Measurements from ENCODE around the gene PPP6R2. TPM values are rescaled to one million over a fixed set of nuclear protein-coding genes. Genes with fewer than 3 reads are reported as not detected.

The PPP6R2 gene
- total RNA-seq, 5 donors from 2014 or later (not counting 1 experiment from before 2014, with no cell fraction given): 71.2 to 105 (median 96.8) TPM

- Mint-ChIP-seq H3K4me1 (peaks cover 15 to 20% (median 16%) of the 10 kb centered on the region in 3 donors), H3K4me3 (no peak overlapping the region), H3K9me3 (no peaks in the 10 kb centered on the region), H3K27ac (no peak overlapping the region), H3K36me3 (no peaks in the 10 kb centered on the region), H3K27me3 (no peaks in the 10 kb centered on the region)
- Histone ChIP-seq H3K4me3 (ENCODE audit: control insufficient read depth in 1 of 2, extremely low read depth in 1 of 2, low read length in 1 of 2) (no peak overlapping the region), H3K27me3 (replicated peaks in 1 of 2; ENCODE audit: control insufficient read depth in 2 of 2, extremely low read depth in 1 of 2, insufficient read depth in 2 of 2, low read length in 1 of 2) (no peaks in the 10 kb centered on the region), H3K4me1 (ENCODE audit: control insufficient read depth in 1 of 2, extremely low read depth in 1 of 2, insufficient read depth in 2 of 2, low read length in 2 of 2) (peaks cover 12 to 29% of the 10 kb centered on the region in 2 experiments), H3K36me3 (ENCODE audit: control insufficient read depth in 2 of 2, extremely low read depth in 1 of 2, insufficient read depth in 1 of 2, low read length in 1 of 2) (no peaks in the 10 kb centered on the region), H3K9me3 (no peaks in the 10 kb centered on the region), H3K27ac (ENCODE audit: low read length) (no peak overlapping the region)
- no peak for DNase-seq
- 94% methylated on average over 26 of the region's 45 CpGs for WGBS (ENCODE audit: insufficient coverage)
- ChIA-PET CTCF (no interaction called here), POLR2A (no interaction called here)
- no peak for ATAC-seq (replicated peaks in 1 of 4)
Measured at GRCh38 chr22:50316114-50317065, 26.7 kb upstream of the PPP6R2 start.

- no peak overlapping the region for H3K27ac Mint-ChIP-seq
- ATAC-seq (replicated peaks in 1 of 4) (no peak), DNase-seq (no peak)
- Histone ChIP-seq H3K4me1 (ENCODE audit: control insufficient read depth in 1 of 2, extremely low read depth in 1 of 2, insufficient read depth in 2 of 2, low read length in 2 of 2) (peaks cover 12 to 29% of the 10 kb centered on the region in 2 experiments), H3K27ac (ENCODE audit: low read length) (no peak overlapping the region), H3K4me3 (ENCODE audit: control insufficient read depth in 1 of 2, extremely low read depth in 1 of 2, low read length in 1 of 2) (no peak overlapping the region), H3K27me3 (replicated peaks in 1 of 2; ENCODE audit: control insufficient read depth in 2 of 2, extremely low read depth in 1 of 2, insufficient read depth in 2 of 2, low read length in 1 of 2) (no peaks in the 10 kb centered on the region), H3K36me3 (ENCODE audit: control insufficient read depth in 2 of 2, extremely low read depth in 1 of 2, insufficient read depth in 1 of 2, low read length in 1 of 2) (no peaks in the 10 kb centered on the region), H3K9me3 (no peaks in the 10 kb centered on the region)
- H3K27me3 Mint-ChIP-seq: no peaks in the 10 kb centered on the region
- H3K4me3 Mint-ChIP-seq: no peak overlapping the region
- 91% methylated on average over 9 of the region's 9 CpGs for WGBS (ENCODE audit: insufficient coverage)
- CTCF ChIA-PET: no interaction called here
- H3K36me3 Mint-ChIP-seq: no peaks in the 10 kb centered on the region
- peaks cover 15 to 20% (median 16%) of the 10 kb centered on the region in 3 donors for H3K4me1 Mint-ChIP-seq
- no peaks in the 10 kb centered on the region for H3K9me3 Mint-ChIP-seq
- POLR2A ChIA-PET: no interaction called here
Measured at GRCh38 chr22:50317178-50317577, 25.9 kb upstream of the PPP6R2 start.

- POLR2A ChIA-PET: no interaction called here
- Histone ChIP-seq H3K27ac (ENCODE audit: low read length) (no peak overlapping the region), H3K9me3 (no peaks in the 10 kb centered on the region), H3K27me3 (replicated peaks in 1 of 2; ENCODE audit: control insufficient read depth in 2 of 2, extremely low read depth in 1 of 2, insufficient read depth in 2 of 2, low read length in 1 of 2) (no peaks in the 10 kb centered on the region), H3K4me1 (ENCODE audit: control insufficient read depth in 1 of 2, extremely low read depth in 1 of 2, insufficient read depth in 2 of 2, low read length in 2 of 2) (peaks cover 12 to 29% of the 10 kb centered on the region in 2 experiments), H3K36me3 (ENCODE audit: control insufficient read depth in 2 of 2, extremely low read depth in 1 of 2, insufficient read depth in 1 of 2, low read length in 1 of 2) (no peaks in the 10 kb centered on the region), H3K4me3 (ENCODE audit: control insufficient read depth in 1 of 2, extremely low read depth in 1 of 2, low read length in 1 of 2) (no peak overlapping the region)
- Mint-ChIP-seq H3K4me1 (peaks cover 15 to 20% (median 16%) of the 10 kb centered on the region in 3 donors), H3K4me3 (no peak overlapping the region), H3K27me3 (no peaks in the 10 kb centered on the region), H3K27ac (no peak overlapping the region), H3K9me3 (no peaks in the 10 kb centered on the region), H3K36me3 (no peaks in the 10 kb centered on the region)
- ATAC-seq (replicated peaks in 1 of 4): no peak
- no peak for DNase-seq
- WGBS (ENCODE audit: insufficient coverage): 98% methylated on average over 7 of the region's 7 CpGs
- CTCF ChIA-PET: no interaction called here
Measured at GRCh38 chr22:50317674-50318073, 25.5 kb upstream of the PPP6R2 start.

GRCh38 chr22:50318356-50318697 is 24.8 kb upstream of the PPP6R2 start:
- Histone ChIP-seq H3K27ac (ENCODE audit: low read length) (no peak overlapping the region), H3K4me3 (ENCODE audit: control insufficient read depth in 1 of 2, extremely low read depth in 1 of 2, low read length in 1 of 2) (no peak overlapping the region), H3K27me3 (replicated peaks in 1 of 2; ENCODE audit: control insufficient read depth in 2 of 2, extremely low read depth in 1 of 2, insufficient read depth in 2 of 2, low read length in 1 of 2) (no peaks in the 10 kb centered on the region), H3K9me3 (no peaks in the 10 kb centered on the region), H3K36me3 (ENCODE audit: control insufficient read depth in 2 of 2, extremely low read depth in 1 of 2, insufficient read depth in 1 of 2, low read length in 1 of 2) (no peaks in the 10 kb centered on the region), H3K4me1 (ENCODE audit: control insufficient read depth in 1 of 2, extremely low read depth in 1 of 2, insufficient read depth in 2 of 2, low read length in 2 of 2) (peaks cover 12 to 25% of the 10 kb centered on the region in 2 experiments)
- Mint-ChIP-seq H3K36me3 (no peaks in the 10 kb centered on the region), H3K9me3 (no peaks in the 10 kb centered on the region), H3K27me3 (no peaks in the 10 kb centered on the region), H3K4me3 (no peak overlapping the region), H3K27ac (no peak overlapping the region), H3K4me1 (peaks cover 15 to 20% (median 16%) of the 10 kb centered on the region in 3 donors)
- DNase-seq (no peak), ATAC-seq (replicated peaks in 1 of 4) (no peak)
- 81% methylated on average over 6 of the region's 7 CpGs for WGBS (ENCODE audit: insufficient coverage)
- CTCF ChIA-PET: no interaction called here
- POLR2A ChIA-PET: no interaction called here

GRCh38 chr22:50318698-50319411 is 24.3 kb upstream of the PPP6R2 start:
- Histone ChIP-seq H3K4me1 (ENCODE audit: control insufficient read depth in 1 of 2, extremely low read depth in 1 of 2, insufficient read depth in 2 of 2, low read length in 2 of 2) (peaks cover 8 to 20% of the 10 kb centered on the region in 2 experiments), H3K27me3 (replicated peaks in 1 of 2; ENCODE audit: control insufficient read depth in 2 of 2, extremely low read depth in 1 of 2, insufficient read depth in 2 of 2, low read length in 1 of 2) (peaks cover 0 to under 1% of the 10 kb centered on the region in 2 experiments), H3K9me3 (no peaks in the 10 kb centered on the region), H3K4me3 (ENCODE audit: control insufficient read depth in 1 of 2, extremely low read depth in 1 of 2, low read length in 1 of 2) (no peak overlapping the region), H3K27ac (ENCODE audit: low read length) (no peak overlapping the region), H3K36me3 (ENCODE audit: control insufficient read depth in 2 of 2, extremely low read depth in 1 of 2, insufficient read depth in 1 of 2, low read length in 1 of 2) (no peaks in the 10 kb centered on the region)
- Mint-ChIP-seq H3K27me3 (no peaks in the 10 kb centered on the region), H3K9me3 (no peaks in the 10 kb centered on the region), H3K4me3 (no peak overlapping the region), H3K4me1 (peaks cover 14 to 17% (median 14%) of the 10 kb centered on the region in 3 donors), H3K27ac (no peak overlapping the region), H3K36me3 (no peaks in the 10 kb centered on the region)
- ATAC-seq (replicated peaks in 1 of 4) (no peak), DNase-seq (no peak)
- POLR2A ChIA-PET: no interaction called here
- WGBS (ENCODE audit: insufficient coverage): 88% methylated on average over 19 of the region's 21 CpGs
- CTCF ChIA-PET: no interaction called here

GRCh38 chr22:50319503-50319951 is 23.6 kb upstream of the PPP6R2 start:
- ATAC-seq (replicated peaks in 1 of 4) (no peak), DNase-seq (no peak)
- H3K27ac ChIP-seq (ENCODE audit: low read length): no peak overlapping the region
- 90% methylated on average over 12 of the region's 15 CpGs for WGBS (ENCODE audit: insufficient coverage)
- Mint-ChIP-seq H3K4me1 (peaks cover 7 to 10% (median 7%) of the 10 kb centered on the region in 3 donors), H3K27ac (no peak overlapping the region), H3K36me3 (no peaks in the 10 kb centered on the region), H3K27me3 (no peaks in the 10 kb centered on the region), H3K9me3 (no peaks in the 10 kb centered on the region), H3K4me3 (no peak overlapping the region)
- no peaks in the 10 kb centered on the region for H3K9me3 ChIP-seq
- no peaks in the 10 kb centered on the region for H3K36me3 ChIP-seq (ENCODE audit: control insufficient read depth in 2 of 2, extremely low read depth in 1 of 2, insufficient read depth in 1 of 2, low read length in 1 of 2)
- no peak overlapping the region for H3K4me3 ChIP-seq (ENCODE audit: control insufficient read depth in 1 of 2, extremely low read depth in 1 of 2, low read length in 1 of 2)
- ChIA-PET CTCF (no interaction called here), POLR2A (no interaction called here)
- peaks cover 0 to 4% of the 10 kb centered on the region in 2 experiments for H3K27me3 ChIP-seq (replicated peaks in 1 of 2; ENCODE audit: control insufficient read depth in 2 of 2, extremely low read depth in 1 of 2, insufficient read depth in 2 of 2, low read length in 1 of 2)
- peaks cover 4 to 14% of the 10 kb centered on the region in 2 experiments for H3K4me1 ChIP-seq (ENCODE audit: control insufficient read depth in 1 of 2, extremely low read depth in 1 of 2, insufficient read depth in 2 of 2, low read length in 2 of 2)

Data from T-cell (primary cell).